ENCODE measurements around the gene SCN3A. TPM values are rescaled to one million over a fixed set of nuclear protein-coding genes. Genes with fewer than 3 reads are reported as not detected.

SCN3A gene
- total RNA-seq, 1 donor from 2014 or later = 2.2 TPM

DNA sequence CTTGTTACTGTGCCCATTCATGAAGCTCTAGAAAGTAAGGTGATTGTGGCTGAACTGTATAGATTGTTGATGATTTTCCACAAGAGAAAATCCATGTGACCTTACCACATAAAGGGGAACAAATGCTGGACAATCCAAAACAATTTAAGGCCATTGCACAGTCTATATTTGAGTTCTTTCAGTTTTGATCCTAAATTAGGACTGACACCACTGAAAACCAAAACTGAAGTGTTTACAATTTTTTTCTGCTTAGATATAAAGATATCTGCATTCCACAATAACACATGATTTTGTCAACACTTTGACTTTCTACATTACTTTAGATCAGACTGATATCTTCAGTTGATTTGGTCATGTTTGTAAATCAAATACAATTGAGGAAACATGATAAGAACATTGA lies 124.9 kb downstream of the SCN3A start:
- H3K4me1 Mint-ChIP-seq = no peaks in the 10 kb centered on the region
- intact Hi-C loops (cut with micrococcal nuclease) = no loop called here
- TF ChIP-seq, protein P1, sequence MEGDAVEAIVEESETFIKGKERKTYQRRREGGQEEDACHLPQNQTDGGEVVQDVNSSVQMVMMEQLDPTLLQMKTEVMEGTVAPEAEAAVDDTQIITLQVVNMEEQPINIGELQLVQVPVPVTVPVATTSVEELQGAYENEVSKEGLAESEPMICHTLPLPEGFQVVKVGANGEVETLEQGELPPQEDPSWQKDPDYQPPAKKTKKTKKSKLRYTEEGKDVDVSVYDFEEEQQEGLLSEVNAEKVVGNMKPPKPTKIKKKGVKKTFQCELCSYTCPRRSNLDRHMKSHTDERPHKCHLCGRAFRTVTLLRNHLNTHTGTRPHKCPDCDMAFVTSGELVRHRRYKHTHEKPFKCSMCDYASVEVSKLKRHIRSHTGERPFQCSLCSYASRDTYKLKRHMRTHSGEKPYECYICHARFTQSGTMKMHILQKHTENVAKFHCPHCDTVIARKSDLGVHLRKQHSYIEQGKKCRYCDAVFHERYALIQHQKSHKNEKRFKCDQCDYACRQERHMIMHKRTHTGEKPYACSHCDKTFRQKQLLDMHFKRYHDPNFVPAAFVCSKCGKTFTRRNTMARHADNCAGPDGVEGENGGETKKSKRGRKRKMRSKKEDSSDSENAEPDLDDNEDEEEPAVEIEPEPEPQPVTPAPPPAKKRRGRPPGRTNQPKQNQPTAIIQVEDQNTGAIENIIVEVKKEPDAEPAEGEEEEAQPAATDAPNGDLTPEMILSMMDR (IDR thresholded peaks at IDR 0.05) = no peak
- H3K9me3 Mint-ChIP-seq = peaks cover 22% of the 10 kb centered on the region
- H3K4me3 Mint-ChIP-seq = no peak overlapping the region
- H3K27me3 Mint-ChIP-seq = no peaks in the 10 kb centered on the region
- DNase-seq (no peak), ATAC-seq (ENCODE audit: low read depth) (no peak)
- ChIA-PET POLR2A (no interaction called here), CTCF (no interaction called here)
- H3K27ac Mint-ChIP-seq = no peak overlapping the region
- peaks cover 5% of the 10 kb centered on the region for H3K36me3 Mint-ChIP-seq (ENCODE audit: low read depth)

DNA sequence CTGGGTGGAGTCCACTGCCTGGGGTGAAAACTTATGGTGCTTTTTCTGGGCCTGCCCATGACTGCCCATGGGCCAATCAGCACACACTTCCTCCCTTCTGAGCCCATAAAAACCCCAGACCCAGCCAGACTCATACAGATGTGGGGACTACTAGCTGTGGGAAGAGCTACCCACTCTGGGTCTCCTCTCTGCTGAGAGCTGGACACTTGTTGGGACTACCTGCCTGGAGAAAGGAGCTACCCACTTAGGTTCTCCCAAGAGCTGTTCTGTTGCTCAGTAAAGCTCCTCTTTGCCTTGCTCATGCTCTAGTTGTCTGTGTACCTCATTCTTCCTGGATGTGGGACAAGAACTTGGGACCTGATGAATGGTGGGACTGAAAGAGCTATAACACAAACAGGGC lies 129.0 kb downstream of the SCN3A start:
- Mint-ChIP-seq H3K36me3 (ENCODE audit: low read depth) (peaks cover 1% of the 10 kb centered on the region), H3K27me3 (peaks cover 2% of the 10 kb centered on the region), H3K4me1 (no peaks in the 10 kb centered on the region), H3K4me3 (no peak overlapping the region), H3K9me3 (peaks cover 8% of the 10 kb centered on the region), H3K27ac (no peak overlapping the region)
- ATAC-seq (ENCODE audit: low read depth) = no peak
- TF ChIP-seq, protein P1 (IDR thresholded peaks at IDR 0.05) = no peak
- ChIA-PET POLR2A (no interaction called here), CTCF (no interaction called here)
- intact Hi-C loops (cut with micrococcal nuclease) = no loop called here
- no peak for DNase-seq

DNA sequence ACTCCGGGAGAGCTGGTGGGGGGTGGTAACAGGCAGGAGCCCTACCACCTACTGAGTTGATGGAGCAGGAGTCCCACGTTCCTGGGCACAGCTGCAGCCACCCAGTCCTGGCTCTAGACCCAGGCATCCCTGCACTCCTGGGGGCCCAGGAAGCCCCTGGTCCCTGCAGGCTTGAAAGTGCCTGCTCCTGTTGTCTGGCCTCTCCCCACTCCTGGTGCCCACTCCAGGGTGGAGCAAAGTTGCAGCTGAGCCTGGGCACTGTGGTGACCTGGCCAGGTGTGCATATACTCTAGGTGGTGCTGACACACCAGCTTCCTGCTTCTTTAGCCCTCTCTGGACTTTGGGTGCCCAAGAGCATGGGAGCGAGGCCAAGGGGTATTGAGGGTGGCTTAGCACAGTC lies 129.5 kb downstream of the SCN3A start:
- TF ChIP-seq, protein P1 (IDR thresholded peaks at IDR 0.05) = no peak
- no peaks in the 10 kb centered on the region for H3K4me1 Mint-ChIP-seq
- ChIA-PET POLR2A (no interaction called here), CTCF (no interaction called here)
- peaks cover 2% of the 10 kb centered on the region for H3K27me3 Mint-ChIP-seq
- H3K27ac Mint-ChIP-seq = no peak overlapping the region
- peaks cover 7% of the 10 kb centered on the region for H3K9me3 Mint-ChIP-seq
- no peak for ATAC-seq (ENCODE audit: low read depth)
- H3K36me3 Mint-ChIP-seq (ENCODE audit: low read depth) = peaks cover 1% of the 10 kb centered on the region
- H3K4me3 Mint-ChIP-seq = no peak overlapping the region
- intact Hi-C loops (cut with micrococcal nuclease) = no loop called here
- DNase-seq = no peak

DNA sequence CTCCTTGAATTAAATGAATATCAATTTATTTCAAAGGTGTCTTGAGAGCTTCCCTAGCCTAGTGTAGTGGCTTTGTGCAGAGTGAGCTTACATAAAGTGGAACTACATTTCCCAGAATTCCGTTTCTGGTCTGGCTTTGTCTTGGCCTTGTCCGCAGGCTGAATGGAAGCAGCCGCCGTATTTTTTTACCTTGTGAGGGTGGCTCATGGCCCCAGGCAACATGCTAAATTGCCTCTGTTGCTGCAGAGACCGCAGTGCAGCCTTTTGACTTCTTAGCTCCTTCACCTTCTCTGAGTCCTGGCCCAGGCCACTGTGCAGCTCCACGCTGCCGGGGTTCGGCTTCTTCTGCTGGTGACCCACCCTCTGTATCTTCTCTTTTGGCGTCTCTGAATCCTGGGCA lies 133.8 kb downstream of the SCN3A start:
- CTCF ChIA-PET = no interaction called here
- peaks cover 2% of the 10 kb centered on the region for H3K27me3 Mint-ChIP-seq
- no peak for DNase-seq
- H3K4me3 Mint-ChIP-seq = no peak overlapping the region
- TF ChIP-seq, protein P1 (IDR thresholded peaks at IDR 0.05) = no peak
- no peaks in the 10 kb centered on the region for H3K4me1 Mint-ChIP-seq
- peaks cover 1% of the 10 kb centered on the region for H3K36me3 Mint-ChIP-seq (ENCODE audit: low read depth)
- POLR2A ChIA-PET = no interaction called here
- peaks cover 6% of the 10 kb centered on the region for H3K9me3 Mint-ChIP-seq
- intact Hi-C loops (cut with micrococcal nuclease) = no loop called here
- ATAC-seq (ENCODE audit: low read depth) = no peak
- H3K27ac Mint-ChIP-seq = no peak overlapping the region

DNA sequence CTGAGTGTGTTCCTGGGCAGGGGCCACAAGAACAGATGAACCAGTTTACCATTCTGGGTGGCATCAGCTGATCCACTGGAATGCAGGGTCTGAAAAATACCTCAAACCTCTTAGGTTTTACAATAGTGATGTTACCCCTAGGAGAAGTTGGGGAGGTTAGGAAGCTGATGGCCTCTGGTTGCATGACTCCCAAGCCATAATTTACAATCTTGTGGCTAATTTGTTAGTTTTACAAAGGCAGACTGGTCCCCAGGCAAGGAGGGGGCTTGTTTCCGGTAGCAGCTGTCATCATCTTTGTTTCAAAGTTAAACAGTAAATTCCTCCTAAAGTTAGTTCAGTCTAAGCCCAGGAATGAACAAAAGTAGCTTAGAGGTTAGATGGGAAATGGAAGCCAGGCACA lies 134.7 kb downstream of the SCN3A start:
- H3K9me3 Mint-ChIP-seq = peaks cover 3% of the 10 kb centered on the region
- no peak overlapping the region for H3K4me3 Mint-ChIP-seq
- no peak for ATAC-seq (ENCODE audit: low read depth)
- no peaks in the 10 kb centered on the region for H3K4me1 Mint-ChIP-seq
- no peaks in the 10 kb centered on the region for H3K36me3 Mint-ChIP-seq (ENCODE audit: low read depth)
- POLR2A ChIA-PET = no interaction called here
- intact Hi-C loops (cut with micrococcal nuclease) = no loop called here
- CTCF ChIA-PET = no interaction called here
- no peak overlapping the region for H3K27ac Mint-ChIP-seq
- no peak for DNase-seq
- TF ChIP-seq, protein P1 (IDR thresholded peaks at IDR 0.05) = no peak
- H3K27me3 Mint-ChIP-seq = peaks cover 2% of the 10 kb centered on the region

Measured in activated B cell treated with CpG ODN at 0.5 μM for 24 hours (primary cell).